Common myeloid progenitor, CD34-positive (primary cell): Measurements from ENCODE around the gene LCN12.

Source experiments
- CTCF ChIA-PET: fragments of 350-600 bp; sonication (Branson Sonifier 250); formaldehyde crosslinking; loops from one replicate; lab custom pipeline; 2021; ENCODE audit warnings: antibody characterized with exemption; lab: Charles Lee
- POLR2A ChIA-PET: fragments of 350-600 bp; sonication (Branson Sonifier 250); formaldehyde crosslinking; loops from one replicate; lab custom pipeline; 2021; ENCODE audit warnings: antibody characterized with exemption; lab: Charles Lee
- DNase-seq, 3 donors: peaks; one replicate each; pipeline versions ENCODE4 v3.0.0 to v3.0.0-alpha.2; 2013
- H3K27ac ChIP-seq, 2 experiments: 1 replicate in 1 of 2; 2 replicates in 1 of 2; pipeline ENCODE4 v1.7.0; 2013; ENCODE audit warnings: inconsistent platforms in 2 of 2, low read length in 2 of 2, mild to moderate bottlenecking in 2 of 2, low read depth in 1 of 2, moderate library complexity in 1 of 2; ENCODE audit not compliant: severe bottlenecking in 2 of 2, insufficient read depth in 1 of 2, poor library complexity in 1 of 2
- H3K27me3 ChIP-seq, 5 experiments: replicated peaks in 2 of 5; 1 replicate in 3 of 5; 2 replicates in 2 of 5; pipeline versions ENCODE4 v1.6.1 to v1.7.0; 2013; ENCODE audit warnings: low read length in 4 of 5, mild to moderate bottlenecking in 2 of 5, moderate library complexity in 2 of 5, inconsistent platforms in 1 of 5; ENCODE audit not compliant: insufficient read depth in 5 of 5, control insufficient read depth in 4 of 5
- H3K36me3 ChIP-seq, 4 experiments: 1 replicate in 2 of 4; 2 replicates in 2 of 4; pipeline versions ENCODE4 v1.6.1 to v1.7.0; 2013; ENCODE audit warnings: low read length in 3 of 4, control low read depth in 1 of 4, mild to moderate bottlenecking in 1 of 4; ENCODE audit not compliant: control insufficient read depth in 4 of 4, insufficient read depth in 4 of 4
- H3K4me1 ChIP-seq, 4 experiments: 1 replicate in 3 of 4; 2 replicates in 1 of 4; pipeline versions ENCODE4 v1.6.1 to v1.7.1; 2013; ENCODE audit warnings: low read length in 3 of 4, mild to moderate bottlenecking in 3 of 4, control low read depth in 1 of 4, inconsistent platforms in 1 of 4, moderate library complexity in 1 of 4; ENCODE audit not compliant: control insufficient read depth in 4 of 4, insufficient read depth in 4 of 4; ENCODE audit errors: control extremely low read depth in 1 of 4
- H3K4me3 ChIP-seq, 7 experiments: 1 replicate in 4 of 7; 2 replicates in 3 of 7; pipeline versions ENCODE4 v1.5.1 to v1.7.0; 2013; ENCODE audit warnings: mild to moderate bottlenecking in 7 of 7, low read length in 6 of 7, moderate library complexity in 6 of 7, inconsistent platforms in 2 of 7, low read depth in 2 of 7, control low read depth in 1 of 7; ENCODE audit not compliant: insufficient read depth in 4 of 7, control insufficient read depth in 1 of 7; ENCODE audit errors: extremely low read depth in 1 of 7
- H3K9me3 ChIP-seq, 5 experiments: 1 replicate in 4 of 5; 2 replicates in 1 of 5; pipeline versions ENCODE4 v1.6.1 to v1.7.1; 2013; ENCODE audit warnings: low read length in 4 of 5, mild to moderate bottlenecking in 2 of 5, inconsistent platforms in 1 of 5, low read depth in 1 of 5, moderate library complexity in 1 of 5; ENCODE audit not compliant: control insufficient read depth in 4 of 5, insufficient read depth in 2 of 5; ENCODE audit errors: control extremely low read depth in 1 of 5
- WGBS: methylation state at CpG from one replicate; pipeline ENCODE4 v1.1.5; 2013; ENCODE audit not compliant: insufficient coverage; 5-methylcytosine and 5-hydroxymethylcytosine counted together

The LCN12 gene

GRCh38 chr9:136958898-136959850 is 7.1 kb downstream of the LCN12 start:
- POLR2A ChIA-PET: interaction anchor here (0.7 kb wide), 1 partner anchor 12 kb away, joined by 3 read pairs; no protein-coding TSS in a partner anchor
- no peaks in the 10 kb centered on the region for H3K4me1 ChIP-seq
- 95% methylated on average over 24 of the region's 28 CpGs for WGBS

DNA sequence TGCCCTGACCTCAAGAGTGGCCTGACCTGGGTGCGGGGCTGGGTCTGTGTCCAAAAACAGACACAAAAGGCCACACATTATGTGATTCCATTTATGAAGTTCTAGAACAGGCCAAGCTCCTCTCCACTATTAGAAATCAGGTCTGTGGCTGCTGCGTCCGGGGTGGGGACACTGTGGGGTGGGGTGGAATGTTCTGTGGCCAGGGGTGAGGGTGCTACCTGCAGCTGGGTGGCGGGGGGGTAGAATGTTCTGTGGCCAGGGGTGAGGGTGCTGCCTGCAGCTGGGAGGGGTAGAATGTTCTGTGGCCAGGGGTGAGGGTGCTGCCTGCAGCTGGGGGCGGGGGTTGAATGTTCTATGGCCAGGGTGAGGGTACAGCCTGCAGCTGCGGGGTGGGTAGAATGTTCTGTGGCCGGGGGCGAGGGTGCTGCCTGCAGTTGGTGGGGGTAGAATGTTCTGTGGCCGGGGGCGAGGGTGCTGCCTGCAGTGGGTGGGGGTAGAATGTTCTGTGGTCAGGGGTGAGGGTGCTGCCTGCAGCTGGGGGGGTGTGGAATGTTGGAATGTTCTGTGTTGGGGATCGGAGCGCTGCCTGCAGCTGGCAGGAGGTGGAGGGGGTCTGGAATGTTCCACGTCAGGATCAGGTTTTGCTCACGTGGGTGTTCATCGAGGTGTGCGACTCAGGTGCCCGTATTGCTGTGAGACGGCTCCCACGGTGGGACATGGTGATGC is 8.3 kb downstream of the LCN12 start:
- WGBS: 94% methylated on average over 10 of the region's 19 CpGs
- ChIA-PET CTCF (interaction anchor here (1.1 kb wide), 1 partner anchor 15 kb away, joined by 3 read pairs; no protein-coding TSS in a partner anchor), POLR2A (no interaction called here)
- H3K27ac ChIP-seq: no peak overlapping the region
- H3K9me3 ChIP-seq: no peaks in the 10 kb centered on the region
- DNase-seq: no peak
- H3K4me1 ChIP-seq: no peaks in the 10 kb centered on the region
- no peaks in the 10 kb centered on the region for H3K36me3 ChIP-seq
- no peak overlapping the region for H3K4me3 ChIP-seq
- H3K27me3 ChIP-seq: no peaks in the 10 kb centered on the region

More at GRCh38 chr9:136958898-136959850, 7.1 kb downstream of the LCN12 start:
- no peaks in the 10 kb centered on the region for H3K27me3 ChIP-seq
- no peak overlapping the region for H3K4me3 ChIP-seq
- H3K36me3 ChIP-seq: no peaks in the 10 kb centered on the region
- H3K27ac ChIP-seq: no peak overlapping the region
- CTCF ChIA-PET: interaction anchor here (1.3 kb wide), 1 partner anchor 76 kb away, joined by 4 read pairs; no protein-coding TSS in a partner anchor
- H3K9me3 ChIP-seq: no peaks in the 10 kb centered on the region
- no peak for DNase-seq

DNA sequence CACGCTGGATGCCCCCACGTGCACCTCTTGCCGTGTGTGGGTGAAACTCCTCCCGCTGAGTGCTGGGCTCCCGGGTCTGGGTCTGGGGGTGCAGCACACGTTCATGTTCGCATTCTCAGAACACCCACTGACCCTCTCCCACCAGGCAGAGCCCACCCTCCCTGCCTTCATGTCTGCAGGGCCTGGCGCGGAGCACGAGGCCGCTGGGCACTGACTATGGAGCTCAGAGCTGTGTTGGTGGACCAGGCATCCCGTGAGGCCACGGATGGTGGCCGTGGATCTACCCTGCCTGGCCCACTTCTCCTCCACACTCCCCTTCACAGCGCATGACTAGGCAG is 8.8 kb downstream of the LCN12 start:
- Histone ChIP-seq H3K4me3 (no peak overlapping the region), H3K36me3 (no peaks in the 10 kb centered on the region), H3K27me3 (no peaks in the 10 kb centered on the region), H3K9me3 (no peaks in the 10 kb centered on the region), H3K4me1 (peaks cover 0 to 2% (median under 1%) of the 10 kb centered on the region in 4 experiments), H3K27ac (no peak overlapping the region)
- 95% methylated on average over 14 of the region's 15 CpGs for WGBS
- POLR2A ChIA-PET: no interaction called here
- CTCF ChIA-PET: interaction anchor here (1.1 kb wide), 1 partner anchor 15 kb away, joined by 3 read pairs; no protein-coding TSS in a partner anchor
- DNase-seq: no peak

GRCh38 chr9:136961279-136962065 is 9.4 kb downstream of the LCN12 start:
- no peak for DNase-seq
- Histone ChIP-seq H3K4me1 (peaks cover 0 to 6% (median 5%) of the 10 kb centered on the region in 4 experiments), H3K27me3 (peaks cover 0 to 2% (median 0%) of the 10 kb centered on the region in 5 experiments), H3K36me3 (no peaks in the 10 kb centered on the region), H3K9me3 (no peaks in the 10 kb centered on the region), H3K4me3 (no peak overlapping the region), H3K27ac (no peak overlapping the region)
- WGBS: 94% methylated on average over 18 of the region's 23 CpGs
- POLR2A ChIA-PET: no interaction called here
- CTCF ChIA-PET: interaction anchor here (1.7 kb wide), 1 partner anchor 13 kb away, joined by 3 read pairs; no protein-coding TSS in a partner anchor

- POLR2A ChIA-PET: no interaction called here
- CTCF ChIA-PET: interaction anchor here (1.7 kb wide), 1 partner anchor 13 kb away, joined by 3 read pairs; no protein-coding TSS in a partner anchor
- no peak overlapping the region for H3K4me3 ChIP-seq
- no peak overlapping the region for H3K27ac ChIP-seq
- peaks cover 0 to 6% (median 5%) of the 10 kb centered on the region in 4 experiments for H3K4me1 ChIP-seq
- H3K27me3 ChIP-seq: peaks cover 0 to 2% (median 0%) of the 10 kb centered on the region in 5 experiments
- 97% methylated on average over 9 of the region's 9 CpGs for WGBS
- no peak for DNase-seq
- H3K36me3 ChIP-seq: no peaks in the 10 kb centered on the region
- no peaks in the 10 kb centered on the region for H3K9me3 ChIP-seq
Measured at GRCh38 chr9:136962163-136962562, 10.1 kb downstream of the LCN12 start.

DNA sequence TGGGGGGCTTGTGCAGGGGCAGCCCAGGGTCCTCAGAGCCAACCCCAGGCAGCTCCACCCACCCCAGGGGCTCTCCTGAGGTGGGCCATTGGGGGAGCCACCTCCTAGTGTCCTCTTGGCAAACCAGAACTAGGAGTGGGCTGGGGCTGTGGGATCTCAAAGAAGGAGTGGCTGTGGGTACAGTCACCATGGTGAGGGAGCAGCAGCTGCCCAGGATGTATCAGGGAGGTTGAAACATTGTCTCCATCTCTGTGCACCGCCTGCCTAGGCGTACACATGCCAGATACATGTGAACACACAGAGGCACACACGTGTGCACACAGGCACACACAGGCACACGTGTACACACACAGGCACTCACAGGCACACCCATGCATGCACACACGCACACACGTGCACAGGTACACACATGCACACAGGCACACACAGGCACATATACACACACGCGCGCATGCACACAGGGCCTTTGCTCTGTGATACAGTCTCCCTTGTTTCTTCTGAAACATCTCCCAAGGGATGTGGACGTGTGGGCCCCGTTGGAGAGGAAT is 10.7 kb downstream of the LCN12 start:
- CTCF ChIA-PET: interaction anchor here (1.7 kb wide), 1 partner anchor 12 kb away, joined by 3 read pairs; no protein-coding TSS in a partner anchor
- no peaks in the 10 kb centered on the region for H3K9me3 ChIP-seq
- no peak overlapping the region for H3K4me3 ChIP-seq
- H3K36me3 ChIP-seq: no peaks in the 10 kb centered on the region
- POLR2A ChIA-PET: no interaction called here
- peaks cover 0 to 6% (median 5%) of the 10 kb centered on the region in 4 experiments for H3K4me1 ChIP-seq
- DNase-seq: no peak
- 97% methylated on average over 11 of the region's 11 CpGs for WGBS
- peaks cover 0 to 2% (median 0%) of the 10 kb centered on the region in 5 experiments for H3K27me3 ChIP-seq
- no peak overlapping the region for H3K27ac ChIP-seq
